ENCODE measurements around the gene MAPKAPK3. TPM values are rescaled to one million over a fixed set of nuclear protein-coding genes. Genes with fewer than 3 reads are reported as not detected.

MAPKAPK3 gene
- total RNA-seq, 1 donor from 2014 or later: 10.7 TPM

- TF ChIP-seq CTCF (IDR thresholded peaks at IDR 0.05; ENCODE audit: partially characterized antibody, unreplicated experiment): no peak
- no peaks in the 10 kb centered on the region for H3K36me3 Mint-ChIP-seq (ENCODE audit: unreplicated experiment)
- H3K9me3 Mint-ChIP-seq (ENCODE audit: unreplicated experiment): no peaks in the 10 kb centered on the region
- no peak overlapping the region for H3K27ac Mint-ChIP-seq (ENCODE audit: unreplicated experiment)
- H3K4me3 Mint-ChIP-seq (ENCODE audit: unreplicated experiment): no peak overlapping the region
- H3K27me3 Mint-ChIP-seq (ENCODE audit: unreplicated experiment): peaks cover 3% of the 10 kb centered on the region
- no peaks in the 10 kb centered on the region for H3K4me1 Mint-ChIP-seq (ENCODE audit: low read depth, unreplicated experiment)
- no peak for DNase-seq
Observed at GRCh38 chr3:50575372-50575771, 41.6 kb upstream of the MAPKAPK3 start.

- Mint-ChIP-seq H3K36me3 (ENCODE audit: unreplicated experiment) (no peaks in the 10 kb centered on the region), H3K4me3 (ENCODE audit: unreplicated experiment) (no peak overlapping the region), H3K27ac (ENCODE audit: unreplicated experiment) (no peak overlapping the region), H3K4me1 (ENCODE audit: low read depth, unreplicated experiment) (no peaks in the 10 kb centered on the region), H3K9me3 (ENCODE audit: unreplicated experiment) (no peaks in the 10 kb centered on the region), H3K27me3 (ENCODE audit: unreplicated experiment) (peaks cover 3% of the 10 kb centered on the region)
- TF ChIP-seq CTCF (IDR thresholded peaks at IDR 0.05; ENCODE audit: partially characterized antibody, unreplicated experiment): no peak
- no peak for DNase-seq
Observed at GRCh38 chr3:50577348-50577747, 39.6 kb upstream of the MAPKAPK3 start.

GRCh38 chr3:50580683-50581458 is 36.1 kb upstream of the MAPKAPK3 start:
- no peak for TF ChIP-seq CTCF (IDR thresholded peaks at IDR 0.05; ENCODE audit: partially characterized antibody, unreplicated experiment)
- no peaks in the 10 kb centered on the region for H3K4me1 Mint-ChIP-seq (ENCODE audit: low read depth, unreplicated experiment)
- DNase-seq: no peak
- H3K27me3 Mint-ChIP-seq (ENCODE audit: unreplicated experiment): peaks cover 3% of the 10 kb centered on the region
- H3K4me3 Mint-ChIP-seq (ENCODE audit: unreplicated experiment): no peak overlapping the region
- no peak overlapping the region for H3K27ac Mint-ChIP-seq (ENCODE audit: unreplicated experiment)
- H3K9me3 Mint-ChIP-seq (ENCODE audit: unreplicated experiment): no peaks in the 10 kb centered on the region
- H3K36me3 Mint-ChIP-seq (ENCODE audit: unreplicated experiment): no peaks in the 10 kb centered on the region

- no peak overlapping the region for H3K4me3 Mint-ChIP-seq (ENCODE audit: unreplicated experiment)
- H3K4me1 Mint-ChIP-seq (ENCODE audit: low read depth, unreplicated experiment): no peaks in the 10 kb centered on the region
- no peak overlapping the region for H3K27ac Mint-ChIP-seq (ENCODE audit: unreplicated experiment)
- peaks cover under 1% of the 10 kb centered on the region for H3K27me3 Mint-ChIP-seq (ENCODE audit: unreplicated experiment)
- H3K9me3 Mint-ChIP-seq (ENCODE audit: unreplicated experiment): no peaks in the 10 kb centered on the region
- H3K36me3 Mint-ChIP-seq (ENCODE audit: unreplicated experiment): no peaks in the 10 kb centered on the region
- no peak for TF ChIP-seq CTCF (IDR thresholded peaks at IDR 0.05; ENCODE audit: partially characterized antibody, unreplicated experiment)
- no peak for DNase-seq
Observed at GRCh38 chr3:50581459-50581842, 35.5 kb upstream of the MAPKAPK3 start.

GRCh38 chr3:50582083-50582482 is 34.9 kb upstream of the MAPKAPK3 start:
- Mint-ChIP-seq H3K9me3 (ENCODE audit: unreplicated experiment) (no peaks in the 10 kb centered on the region), H3K27me3 (ENCODE audit: unreplicated experiment) (no peaks in the 10 kb centered on the region), H3K27ac (ENCODE audit: unreplicated experiment) (no peak overlapping the region), H3K4me3 (ENCODE audit: unreplicated experiment) (no peak overlapping the region), H3K36me3 (ENCODE audit: unreplicated experiment) (no peaks in the 10 kb centered on the region), H3K4me1 (ENCODE audit: low read depth, unreplicated experiment) (no peaks in the 10 kb centered on the region)
- no peak for DNase-seq
- TF ChIP-seq CTCF (IDR thresholded peaks at IDR 0.05; ENCODE audit: partially characterized antibody, unreplicated experiment): no peak

Measured in glutamatergic neuron (in vitro differentiated cells).